ENCODE data around the gene CCDC91. TPM values are rescaled to one million over a fixed set of nuclear protein-coding genes. Genes with fewer than 3 reads are reported as not detected.

Gene CCDC91
- total RNA-seq, 1 experiment from 2014 or later = 26.9 TPM

- Histone ChIP-seq H3K27me3 (ENCODE audit: control insufficient read depth, insufficient read depth, low read length) (no peaks in the 10 kb centered on the region), H3K27ac (ENCODE audit: low read length) (no peak overlapping the region), H3K4me1 (ENCODE audit: control insufficient read depth, insufficient read depth, low read length) (no peaks in the 10 kb centered on the region), H3K4me3 (ENCODE audit: low read depth in 2 of 2, low read length in 2 of 2) (no peak overlapping the region), H3K9me3 (ENCODE audit: control insufficient read depth, insufficient read depth, low read depth, low read length) (no peaks in the 10 kb centered on the region), H3K36me3 (ENCODE audit: control insufficient read depth, insufficient read depth, low read length) (no peaks in the 10 kb centered on the region)
- in situ Hi-C loops (cut with HindIII; ENCODE audit: low pct_unique_long_range_greater_than_20kb, low sequenced_read_pairs) (no loop called here), intact Hi-C loops (cut with micrococcal nuclease; ENCODE audit: unreplicated experiment) (no loop called here)
- ATAC-seq = no peak
- no TSS peak for BruUV-seq (replicated peaks)
- ChIA-PET POLR2A (no interaction called here), CTCF (no interaction called here)
- TF ChIP-seq SIN3A (IDR thresholded peaks at IDR 0.05; ENCODE audit: borderline replicate concordance, insufficient read depth, low read depth, low read length) (no peak), REST (IDR thresholded peaks at IDR 0.05; ENCODE audit: insufficient read depth in 1 of 2, low read depth in 2 of 2, low read length in 1 of 2) (no peak), CTCF (IDR thresholded peaks at IDR 0.05) (no peak), POLR2AphosphoS5 (IDR thresholded peaks at IDR 0.05; ENCODE audit: low read depth, low read length) (no peak), TCF7L2 (IDR thresholded peaks at IDR 0.05; ENCODE audit: low read depth, low read length) (no peak)
- no peak for DNase-seq (ENCODE audit: low read depth, low spot score)
Measured at GRCh38 chr12:28351414-28351813, 161.2 kb downstream of the CCDC91 start.

- Histone ChIP-seq H3K27ac (ENCODE audit: low read length) (no peak overlapping the region), H3K27me3 (ENCODE audit: control insufficient read depth, insufficient read depth, low read length) (no peaks in the 10 kb centered on the region), H3K4me1 (ENCODE audit: control insufficient read depth, insufficient read depth, low read length) (no peaks in the 10 kb centered on the region), H3K4me3 (ENCODE audit: low read depth in 2 of 2, low read length in 2 of 2) (no peak overlapping the region), H3K36me3 (ENCODE audit: control insufficient read depth, insufficient read depth, low read length) (no peaks in the 10 kb centered on the region), H3K9me3 (ENCODE audit: control insufficient read depth, insufficient read depth, low read depth, low read length) (no peaks in the 10 kb centered on the region)
- ChIA-PET POLR2A (interaction anchor here (0.7 kb wide), 1 partner anchor 42 kb away, joined by 3 read pairs; no protein-coding TSS in a partner anchor), CTCF (no interaction called here)
- ATAC-seq = no peak
- TF ChIP-seq CTCF (IDR thresholded peaks at IDR 0.05) (no peak), POLR2AphosphoS5 (IDR thresholded peaks at IDR 0.05; ENCODE audit: low read depth, low read length) (no peak), SIN3A (IDR thresholded peaks at IDR 0.05; ENCODE audit: borderline replicate concordance, insufficient read depth, low read depth, low read length) (no peak), REST (IDR thresholded peaks at IDR 0.05; ENCODE audit: insufficient read depth in 1 of 2, low read depth in 2 of 2, low read length in 1 of 2) (no peak), TCF7L2 (IDR thresholded peaks at IDR 0.05; ENCODE audit: low read depth, low read length) (no peak)
- intact Hi-C loops (cut with micrococcal nuclease; ENCODE audit: unreplicated experiment) = no loop called here
- in situ Hi-C loops (cut with HindIII; ENCODE audit: low pct_unique_long_range_greater_than_20kb, low sequenced_read_pairs) = no loop called here
- no peak for DNase-seq (ENCODE audit: low read depth, low spot score)
- BruUV-seq (replicated peaks) = no TSS peak
Measured at GRCh38 chr12:28355161-28355560, 164.9 kb downstream of the CCDC91 start.
